H9 (cell line): ENCODE data around the gene BACH1. TPM values are rescaled to one million over a fixed set of nuclear protein-coding genes. Genes with fewer than 3 reads are reported as not detected.
A peak's percentile ranks its signal among the peaks of the same experiment; 100 is the strongest.

Experiments
- DNase-seq: peaks from one replicate; pipeline ENCODE4 v3.0.0-alpha.2; 2017
- H2AFZ ChIP-seq: one replicate; pipeline ENCODE4 v1.6.1; 2013; ENCODE audit warnings: mild to moderate bottlenecking, low read length, control low read depth, moderate library complexity
- H2AK5ac ChIP-seq: 2 replicates; pipeline ENCODE4 v1.6.1; 2013; ENCODE audit warnings: low read length, control low read depth, mixed read lengths; ENCODE audit not compliant: insufficient read length
- H2BK120ac ChIP-seq: one replicate; pipeline ENCODE4 v1.6.1; 2013; ENCODE audit warnings: low read depth, mild to moderate bottlenecking, low read length, control low read depth, inconsistent platforms; ENCODE audit not compliant: poor library complexity, severe bottlenecking
- H2BK12ac ChIP-seq: 2 replicates; pipeline ENCODE4 v1.6.1; 2013; ENCODE audit warnings: low read length, control low read depth, mixed read lengths, low read depth; ENCODE audit not compliant: insufficient read length
- H2BK15ac ChIP-seq: 2 replicates; pipeline ENCODE4 v1.6.1; 2013; ENCODE audit warnings: low read depth, low read length, control low read depth
- H2BK20ac ChIP-seq: one replicate; pipeline ENCODE4 v1.6.1; 2013; ENCODE audit warnings: low read depth, mild to moderate bottlenecking, low read length, control low read depth, inconsistent platforms; ENCODE audit not compliant: poor library complexity, severe bottlenecking
- H2BK5ac ChIP-seq: 2 replicates; pipeline ENCODE4 v1.6.1; 2013; ENCODE audit warnings: low read length, control low read depth, mixed read lengths; ENCODE audit not compliant: insufficient read length
- H3K14ac ChIP-seq: 2 replicates; pipeline ENCODE4 v1.6.1; 2013; ENCODE audit warnings: low read length, control low read depth; ENCODE audit not compliant: insufficient read depth
- H3K18ac ChIP-seq: 2 replicates; pipeline ENCODE4 v1.6.1; 2013; ENCODE audit warnings: low read depth, mild to moderate bottlenecking, mixed read lengths, low read length, control low read depth; ENCODE audit not compliant: insufficient read length
- H3K23ac ChIP-seq: 2 replicates; pipeline ENCODE4 v1.6.1; 2013; ENCODE audit warnings: low read length, control low read depth, mixed read lengths, low read depth; ENCODE audit not compliant: insufficient read length
- H3K23me2 ChIP-seq: 2 replicates; pipeline ENCODE4 v1.6.1; 2013; ENCODE audit warnings: low read depth, mild to moderate bottlenecking, mixed read lengths, low read length, control low read depth; ENCODE audit not compliant: insufficient read length, poor library complexity, severe bottlenecking
- H3K27ac ChIP-seq: 2 replicates; pipeline ENCODE4 v1.5.1; 2013; ENCODE audit warnings: low read length, control low read depth, mixed read lengths, low read depth; ENCODE audit not compliant: insufficient read length
- H3K27me3 ChIP-seq: 2 replicates; pipeline ENCODE4 v1.6.1; 2013; ENCODE audit warnings: low read length, control low read depth, inconsistent platforms; ENCODE audit not compliant: insufficient read depth
- H3K4ac ChIP-seq: 2 replicates; pipeline ENCODE4 v1.6.1; 2013; ENCODE audit warnings: low read depth, mild to moderate bottlenecking, control low read depth, inconsistent platforms, low read length, moderate library complexity
- H3K4me1 ChIP-seq: 2 replicates; pipeline ENCODE4 v1.6.1; 2013; ENCODE audit warnings: low read length, control low read depth, inconsistent platforms; ENCODE audit not compliant: insufficient read depth
- H3K4me2 ChIP-seq: 2 replicates; pipeline ENCODE4 v1.6.1; 2013; ENCODE audit warnings: low read length, control low read depth, mixed read lengths; ENCODE audit not compliant: insufficient read length, insufficient read depth
- H3K56ac ChIP-seq: 2 replicates; pipeline ENCODE4 v1.6.1; 2013; ENCODE audit warnings: low read depth, mild to moderate bottlenecking, mixed read lengths, low read length, control low read depth; ENCODE audit not compliant: insufficient read length
- H3K79me1 ChIP-seq: 2 replicates; pipeline ENCODE4 v1.6.1; 2013; ENCODE audit warnings: low read depth, mild to moderate bottlenecking, moderate library complexity, low read length, control low read depth, inconsistent platforms; ENCODE audit not compliant: insufficient read depth, poor library complexity, severe bottlenecking
- H3K79me2 ChIP-seq: 2 replicates; pipeline ENCODE4 v1.6.1; 2013; ENCODE audit warnings: low read length, control low read depth, inconsistent platforms; ENCODE audit not compliant: insufficient read depth
- H3K9ac ChIP-seq: 2 replicates; pipeline ENCODE4 v1.6.1; 2013; ENCODE audit warnings: low read length, control low read depth, mixed read lengths; ENCODE audit not compliant: insufficient read length; ENCODE audit errors: extremely low read depth
- H3K9me3 ChIP-seq: one replicate; pipeline ENCODE4 v1.6.1; 2013; ENCODE audit warnings: low read depth, low read length, inconsistent platforms; ENCODE audit not compliant: control insufficient read depth
- H3T11ph ChIP-seq: one replicate; pipeline ENCODE4 v1.6.1; 2013; ENCODE audit warnings: mild to moderate bottlenecking, low read length, control low read depth, inconsistent platforms
- H4K20me1 ChIP-seq: one replicate; pipeline ENCODE4 v1.6.1; 2013; ENCODE audit not compliant: control insufficient read depth, insufficient read length, insufficient read depth
- H4K5ac ChIP-seq: 2 replicates; pipeline ENCODE4 v1.6.1; 2013; ENCODE audit warnings: low read depth, mild to moderate bottlenecking, mixed read lengths, low read length, control low read depth; ENCODE audit not compliant: insufficient read length
- H4K8ac ChIP-seq: replicated peaks from 2 replicates; pipeline ENCODE4 v1.6.1; 2013; ENCODE audit warnings: low read length, control low read depth, mixed read lengths, low read depth; ENCODE audit not compliant: insufficient read length
- H4K91ac ChIP-seq: 2 replicates; pipeline ENCODE4 v1.6.1; 2013; ENCODE audit warnings: low read depth, mild to moderate bottlenecking, moderate library complexity, mixed read lengths, low read length, control low read depth; ENCODE audit not compliant: insufficient read length
- H3K27ac Mint-ChIP-seq, 3 experiments: 2 replicates in 2 of 3; 3 replicates in 1 of 3; pipeline ENCODE4 v1.8.0; 2020 to 2021; ENCODE audit warnings: mixed read lengths in 3 of 3, mild to moderate bottlenecking in 1 of 3, moderate library complexity in 1 of 3
- H3K27me3 Mint-ChIP-seq: 2 replicates; pipeline ENCODE4 v1.8.0; 2021; ENCODE audit warnings: low read depth, mild to moderate bottlenecking, moderate library complexity, mixed read lengths
- H3K36me3 Mint-ChIP-seq, 3 experiments: 2 replicates in 2 of 3; 3 replicates in 1 of 3; pipeline ENCODE4 v1.8.0; 2020 to 2021; ENCODE audit warnings: low read depth in 3 of 3, mixed read lengths in 3 of 3; ENCODE audit not compliant: insufficient read depth in 1 of 3
- H3K4me1 Mint-ChIP-seq, 2 experiments: 2 replicates each; pipeline ENCODE4 v1.8.0; 2020; ENCODE audit warnings: mixed read lengths in 2 of 2
- H3K4me3 Mint-ChIP-seq, 2 experiments: 2 replicates in 1 of 2; 3 replicates in 1 of 2; pipeline ENCODE4 v1.8.0; 2020 to 2021; ENCODE audit warnings: mild to moderate bottlenecking in 2 of 2, mixed read lengths in 2 of 2, moderate library complexity in 1 of 2
- H3K9me3 Mint-ChIP-seq, 2 experiments: 2 replicates in 1 of 2; 3 replicates in 1 of 2; pipeline ENCODE4 v1.8.0; 2020; ENCODE audit warnings: mild to moderate bottlenecking in 2 of 2, mixed read lengths in 2 of 2, moderate library complexity in 1 of 2
- WGBS: extraction: QIAGEN DNeasy Blood & Tissue Kit; methylation state at CpG from one replicate; pipeline ENCODE4 v1.1.7; 2013; ENCODE audit warnings: missing lambda C conversion rate, low lambda C conversion rate, mixed read lengths; ENCODE audit not compliant: insufficient read length; ENCODE audit errors: extremely low coverage; 5-methylcytosine and 5-hydroxymethylcytosine counted together
- total RNA-seq: library from RNA; stranded (reverse); gene quantifications from 2 replicates; pipeline ENCODE4 v1.2.1, GENCODE V29; 2021
- TF ChIP-seq, protein P1 (sequence below): fragments of 200-600 bp; sonication (generic); conservative IDR thresholded peaks from 3 replicates; pipeline ENCODE4 v1.8.0; 2021; ENCODE audit warnings: antibody characterized with exemption, mild to moderate bottlenecking

The BACH1 gene
- total RNA-seq, 1 experiment from 2014 or later = 42.4 TPM

DNA sequence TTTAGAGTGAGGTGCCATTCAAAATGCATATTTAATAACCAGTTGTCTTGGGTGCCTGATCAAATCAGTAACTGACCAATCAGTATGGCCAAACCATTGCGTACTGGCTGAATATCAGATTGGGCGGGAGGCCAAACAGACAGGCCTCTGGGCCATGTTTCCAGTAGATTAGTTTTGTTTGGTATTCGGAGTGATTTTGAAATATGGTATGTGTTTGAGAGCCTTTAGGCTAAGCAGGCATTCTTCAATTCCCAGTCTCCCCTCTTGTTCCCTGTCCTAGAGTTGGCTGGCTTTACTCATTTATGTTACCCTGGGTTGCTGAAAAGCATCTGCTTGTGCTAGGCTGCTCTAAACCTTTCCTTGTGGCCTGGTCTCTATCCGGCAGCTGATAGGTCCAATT is 80.1 kb downstream of the BACH1 start:
- no peak overlapping the region for H2BK15ac ChIP-seq
- H4K91ac ChIP-seq = no peak overlapping the region
- no peak overlapping the region for H3K18ac ChIP-seq
- DNase-seq = no peak
- no peak overlapping the region for H3K4ac ChIP-seq
- H2BK5ac ChIP-seq = no peak overlapping the region
- no peaks in the 10 kb centered on the region for H3K27me3 Mint-ChIP-seq
- no peak overlapping the region for H2AK5ac ChIP-seq
- no peak overlapping the region for H3T11ph ChIP-seq
- no peaks in the 10 kb centered on the region for H3K9me3 ChIP-seq
- H3K4me2 ChIP-seq = no peak overlapping the region
- no peak overlapping the region for H3K9ac ChIP-seq
- H3K9me3 Mint-ChIP-seq = no peaks in the 10 kb centered on the region
- H4K8ac ChIP-seq = no peak overlapping the region
- no peak overlapping the region for H4K5ac ChIP-seq
- no peak overlapping the region for H3K23ac ChIP-seq
- H3K79me2 ChIP-seq = no peaks in the 10 kb centered on the region
- H3K14ac ChIP-seq = no peak overlapping the region
- no peak overlapping the region for H3K4me3 Mint-ChIP-seq
- no peak overlapping the region for H2BK12ac ChIP-seq
- no peak overlapping the region for H2BK20ac ChIP-seq
- H3K23me2 ChIP-seq = no peaks in the 10 kb centered on the region
- no peak overlapping the region for H3K56ac ChIP-seq
- H2AFZ ChIP-seq = no peak overlapping the region
- no peak overlapping the region for H2BK120ac ChIP-seq
- TF ChIP-seq, protein P1, sequence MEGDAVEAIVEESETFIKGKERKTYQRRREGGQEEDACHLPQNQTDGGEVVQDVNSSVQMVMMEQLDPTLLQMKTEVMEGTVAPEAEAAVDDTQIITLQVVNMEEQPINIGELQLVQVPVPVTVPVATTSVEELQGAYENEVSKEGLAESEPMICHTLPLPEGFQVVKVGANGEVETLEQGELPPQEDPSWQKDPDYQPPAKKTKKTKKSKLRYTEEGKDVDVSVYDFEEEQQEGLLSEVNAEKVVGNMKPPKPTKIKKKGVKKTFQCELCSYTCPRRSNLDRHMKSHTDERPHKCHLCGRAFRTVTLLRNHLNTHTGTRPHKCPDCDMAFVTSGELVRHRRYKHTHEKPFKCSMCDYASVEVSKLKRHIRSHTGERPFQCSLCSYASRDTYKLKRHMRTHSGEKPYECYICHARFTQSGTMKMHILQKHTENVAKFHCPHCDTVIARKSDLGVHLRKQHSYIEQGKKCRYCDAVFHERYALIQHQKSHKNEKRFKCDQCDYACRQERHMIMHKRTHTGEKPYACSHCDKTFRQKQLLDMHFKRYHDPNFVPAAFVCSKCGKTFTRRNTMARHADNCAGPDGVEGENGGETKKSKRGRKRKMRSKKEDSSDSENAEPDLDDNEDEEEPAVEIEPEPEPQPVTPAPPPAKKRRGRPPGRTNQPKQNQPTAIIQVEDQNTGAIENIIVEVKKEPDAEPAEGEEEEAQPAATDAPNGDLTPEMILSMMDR = no peak
- no peaks in the 10 kb centered on the region for H4K20me1 ChIP-seq
- no peaks in the 10 kb centered on the region for H3K27me3 ChIP-seq
- no CpG with 5 or more reads among the region's 4 CpGs for WGBS
- H3K27ac ChIP-seq = no peak overlapping the region
- H3K4me1 ChIP-seq = 0 out of 2 replicates have a peak, but pooled peaks cover 3% of the 10 kb centered on the region
- peaks cover 4 to 6% of the 10 kb centered on the region in 2 experiments; a peak in 3 of 4 replicates for H3K4me1 Mint-ChIP-seq
- 0 out of 7 replicates have a peak overlapping the region, but pooled peaks of 1 of the 3 experiments have one; percentile 79 for H3K27ac Mint-ChIP-seq
- H3K79me1 ChIP-seq = no peaks in the 10 kb centered on the region
- peaks cover 0 to 3% (median under 1%) of the 10 kb centered on the region in 3 experiments; a peak in 2 of 7 replicates for H3K36me3 Mint-ChIP-seq
